HG02571 (cell line): ENCODE results near the gene COL4A2.

ENCODE experiments used
- ATAC-seq: cut with Tn5 transposase; IDR thresholded peaks from one replicate; pipeline ENCODE4 v1.9.1; 2021; ENCODE audit warnings: mild to moderate bottlenecking, moderate library complexity; ENCODE audit not compliant: unreplicated experiment

Gene COL4A2

GRCh38 chr13:110396913-110397381 lies 89.9 kb downstream of the COL4A2 start:
- ATAC-seq, result no peak

DNA sequence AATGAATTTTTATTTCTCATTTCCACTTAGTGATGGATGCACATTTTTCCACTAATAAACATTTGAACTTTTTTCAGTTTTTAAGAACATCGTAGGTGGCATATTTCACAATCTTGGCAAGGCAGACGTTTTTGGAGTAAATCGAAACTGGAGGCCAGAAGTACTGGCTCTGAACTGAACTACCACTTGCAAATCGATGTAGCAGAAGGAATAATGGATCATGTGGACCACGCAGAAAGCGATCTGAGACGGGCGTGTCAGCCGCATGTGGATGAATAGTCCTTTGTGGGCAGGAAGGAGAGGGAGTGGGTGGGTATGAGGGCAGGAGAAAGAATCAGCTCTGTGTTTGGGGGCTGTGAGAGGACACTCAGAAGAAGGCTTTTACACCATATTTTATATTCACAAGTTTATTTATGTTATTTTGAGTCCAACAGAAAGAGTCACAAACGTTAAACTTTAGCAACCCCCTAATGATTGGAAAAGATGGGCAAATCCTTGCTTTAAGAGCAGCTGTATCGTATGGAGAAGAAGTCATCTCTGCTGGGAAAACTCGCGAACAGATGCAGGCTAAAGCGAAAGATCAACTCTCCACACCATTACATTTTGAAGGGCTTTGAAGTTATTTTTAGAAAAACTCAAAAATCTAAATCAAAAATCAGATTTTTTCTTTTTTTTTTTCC lies 90.5 kb downstream of the COL4A2 start:
- no peak for ATAC-seq

DNA sequence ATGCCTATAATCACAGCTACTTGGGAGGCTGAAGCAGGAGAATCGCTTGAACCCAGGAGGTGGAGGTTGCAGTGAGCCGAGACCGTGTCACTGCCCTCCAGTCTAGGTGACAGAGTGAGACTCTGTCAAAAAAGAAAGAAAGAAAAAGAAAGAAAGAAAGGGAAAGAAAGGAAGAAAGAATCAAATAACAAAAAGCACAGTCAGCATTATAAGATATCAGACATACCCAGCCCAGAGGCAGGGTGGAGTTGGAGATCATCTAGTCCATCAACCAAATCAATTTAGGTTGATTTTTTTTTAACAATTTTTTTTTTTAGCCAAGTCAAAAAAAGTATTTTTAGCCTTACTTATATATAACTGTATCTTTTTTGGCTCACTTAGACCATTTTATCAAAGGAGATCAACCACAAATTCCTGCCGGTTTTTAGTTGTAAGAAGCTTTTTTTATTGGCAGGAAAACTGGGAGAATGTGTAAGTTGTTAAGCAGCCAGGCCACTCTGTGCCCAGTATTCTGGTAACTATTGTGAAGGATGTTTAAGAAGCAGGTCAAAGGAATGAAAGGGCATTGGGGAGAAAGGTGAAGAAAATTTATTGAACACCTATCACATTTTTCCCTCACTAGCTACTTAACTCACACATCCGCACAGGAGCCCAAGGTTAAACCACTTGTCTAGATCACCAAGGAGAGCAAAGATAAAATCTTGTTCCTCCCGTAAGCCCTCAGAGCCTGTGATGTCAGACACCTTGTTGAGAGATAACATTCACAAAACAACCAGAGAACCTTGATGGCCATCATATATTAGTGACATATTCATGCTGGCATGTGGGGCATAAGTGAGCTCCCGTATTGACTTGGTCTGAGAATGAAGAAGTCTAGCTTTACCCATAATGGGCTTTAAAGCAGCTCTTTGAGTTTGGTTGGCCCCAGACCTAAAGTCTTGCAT lies 91.8 kb downstream of the COL4A2 start:
- no peak for ATAC-seq

DNA sequence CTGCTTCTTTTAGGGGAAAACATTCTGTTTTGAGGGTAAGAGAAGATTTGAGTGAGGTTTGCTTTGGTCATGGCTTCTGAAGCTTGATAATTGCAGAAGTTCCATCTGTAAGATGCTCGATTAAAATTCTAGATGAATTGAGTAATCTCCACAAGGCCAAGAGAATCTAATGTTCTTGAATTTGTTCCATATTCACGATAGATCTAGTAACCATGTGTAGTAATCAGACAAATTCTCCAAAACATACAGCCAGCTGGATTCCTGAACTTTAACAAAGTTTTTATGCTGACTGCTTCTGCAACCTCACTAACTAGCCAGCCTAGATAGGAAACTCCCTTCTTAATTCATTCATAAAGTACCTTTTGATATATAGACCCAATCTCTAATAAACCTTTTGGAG lies 92.7 kb downstream of the COL4A2 start:
- ATAC-seq, result no peak

DNA sequence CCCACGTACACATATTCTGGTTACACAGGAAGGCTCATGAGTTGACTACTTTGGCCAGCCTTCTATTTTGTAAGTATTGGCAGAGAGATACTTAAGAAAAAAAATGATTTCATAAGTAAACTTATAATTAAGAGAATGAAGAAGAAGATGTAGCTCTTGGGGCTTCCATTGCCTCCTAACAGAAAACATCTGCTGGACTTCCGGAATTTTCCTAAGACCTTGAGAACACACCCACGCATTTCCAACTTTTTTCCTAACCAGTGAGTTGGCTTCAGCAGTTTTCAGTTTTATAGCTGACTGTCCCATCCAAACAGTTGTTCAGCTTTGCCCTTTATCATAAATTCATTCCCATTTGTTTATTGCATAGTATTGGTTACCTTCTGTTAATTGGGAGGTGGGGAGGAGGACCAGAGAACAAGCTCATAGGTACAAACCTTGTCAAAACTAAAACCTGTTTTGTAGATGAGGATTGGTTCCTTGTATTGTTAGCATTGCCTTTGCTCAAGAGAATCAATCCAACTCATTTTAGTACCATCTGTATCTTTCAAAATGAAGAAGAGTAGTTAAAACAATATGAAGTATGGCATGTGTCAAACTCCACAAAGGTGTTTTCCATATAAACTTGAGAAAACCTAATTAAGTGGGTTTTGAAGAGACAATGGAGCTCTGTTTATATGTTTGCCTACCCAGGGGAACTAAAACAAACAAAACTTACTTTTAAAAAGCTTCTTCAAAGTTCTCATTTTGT lies 93.9 kb downstream of the COL4A2 start:
- ATAC-seq, result no peak

GRCh38 chr13:110402299-110403069 lies 95.4 kb downstream of the COL4A2 start:
- no peak for ATAC-seq

GRCh38 chr13:110403315-110403714 lies 96.2 kb downstream of the COL4A2 start:
- no peak for ATAC-seq

- no peak for ATAC-seq
Observed at GRCh38 chr13:110403721-110404120, 96.6 kb downstream of the COL4A2 start.

- no peak for ATAC-seq
Observed at GRCh38 chr13:110404321-110404720, 97.2 kb downstream of the COL4A2 start.

DNA sequence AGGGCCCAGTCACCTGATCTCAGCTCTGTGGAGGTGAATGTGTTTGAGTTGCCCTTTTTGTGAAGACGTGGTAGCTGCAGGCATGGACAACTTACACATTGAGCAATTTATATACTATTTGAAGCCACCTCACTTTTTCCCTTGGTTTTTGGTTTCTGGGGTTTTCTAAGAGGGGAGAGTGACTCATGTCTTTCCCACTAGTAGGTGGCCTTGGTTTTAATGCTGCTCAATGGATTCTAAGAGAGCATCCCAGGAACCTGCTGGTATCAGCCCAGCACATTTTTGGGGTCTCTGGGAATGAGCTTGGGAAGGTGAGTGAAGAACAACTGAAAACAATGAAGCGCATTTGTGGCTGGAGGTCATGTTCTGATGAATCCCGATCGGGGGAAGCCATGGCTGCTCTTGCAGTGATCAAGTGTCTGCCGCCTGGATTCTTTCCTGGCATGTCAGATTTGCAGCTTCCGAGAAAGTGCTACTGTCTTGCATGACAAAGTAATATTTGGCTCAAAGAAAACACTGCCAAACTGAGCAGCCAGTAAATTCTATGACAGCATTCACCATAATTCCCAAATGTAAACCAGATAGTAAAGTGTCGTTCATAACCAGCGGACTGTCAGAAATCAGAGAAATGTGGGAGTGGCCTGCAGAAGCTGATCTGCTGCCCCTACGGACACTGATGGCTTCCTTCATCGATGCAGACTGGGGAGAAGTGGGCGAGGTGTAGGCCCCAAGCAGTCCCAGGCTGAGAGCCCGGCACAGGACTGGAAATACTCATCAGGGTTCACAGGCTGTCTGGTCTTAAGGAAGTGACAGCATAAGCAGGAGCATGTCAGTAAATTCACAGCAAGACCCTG lies 98.7 kb downstream of the COL4A2 start:
- no peak for ATAC-seq

GRCh38 chr13:110407021-110407420 lies 99.9 kb downstream of the COL4A2 start:
- no peak for ATAC-seq

- no peak for ATAC-seq
Observed at GRCh38 chr13:110407531-110407930, 100.4 kb downstream of the COL4A2 start.

DNA sequence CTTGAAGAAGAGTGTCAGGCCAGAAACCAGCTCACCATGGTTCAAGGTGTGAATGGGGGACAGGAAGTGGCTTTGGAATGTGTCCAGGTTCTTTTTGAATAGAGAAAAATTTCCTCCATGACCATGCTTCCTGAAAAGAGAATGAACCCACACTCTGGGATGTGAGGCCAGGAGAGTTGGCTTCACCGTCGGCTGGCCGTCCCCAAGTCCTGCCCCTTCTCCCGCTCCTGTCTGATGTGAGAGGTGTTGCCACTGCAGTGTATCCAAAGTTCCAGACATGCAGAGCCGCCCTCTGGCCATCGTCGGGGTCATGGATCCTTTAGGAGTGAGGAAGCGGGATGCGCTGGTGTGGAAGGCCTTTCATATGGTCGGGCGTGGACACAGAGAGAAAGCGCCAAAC lies 101.2 kb downstream of the COL4A2 start:
- no peak for ATAC-seq

- no peak for ATAC-seq
Observed at GRCh38 chr13:110409581-110409992, 102.5 kb downstream of the COL4A2 start.

DNA sequence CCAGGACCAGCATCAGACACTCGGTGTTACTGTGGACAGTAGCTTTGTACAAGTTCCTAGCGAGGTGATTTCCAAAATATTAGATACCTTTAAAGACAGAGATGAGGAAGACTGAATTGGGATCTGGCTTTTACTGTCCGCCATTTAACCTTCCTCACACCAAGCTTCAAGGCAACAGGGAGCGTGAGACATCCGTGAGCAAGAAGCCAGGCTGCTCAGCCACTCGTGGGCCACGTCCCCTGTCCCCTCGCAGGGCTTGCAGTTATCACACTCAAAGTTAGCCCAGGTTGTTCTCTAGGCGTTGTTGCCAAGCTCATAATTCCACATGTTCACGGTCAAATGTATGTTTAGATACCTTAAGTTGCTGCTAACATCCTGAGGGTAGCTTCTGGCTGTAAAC lies 102.9 kb downstream of the COL4A2 start:
- no peak for ATAC-seq

DNA sequence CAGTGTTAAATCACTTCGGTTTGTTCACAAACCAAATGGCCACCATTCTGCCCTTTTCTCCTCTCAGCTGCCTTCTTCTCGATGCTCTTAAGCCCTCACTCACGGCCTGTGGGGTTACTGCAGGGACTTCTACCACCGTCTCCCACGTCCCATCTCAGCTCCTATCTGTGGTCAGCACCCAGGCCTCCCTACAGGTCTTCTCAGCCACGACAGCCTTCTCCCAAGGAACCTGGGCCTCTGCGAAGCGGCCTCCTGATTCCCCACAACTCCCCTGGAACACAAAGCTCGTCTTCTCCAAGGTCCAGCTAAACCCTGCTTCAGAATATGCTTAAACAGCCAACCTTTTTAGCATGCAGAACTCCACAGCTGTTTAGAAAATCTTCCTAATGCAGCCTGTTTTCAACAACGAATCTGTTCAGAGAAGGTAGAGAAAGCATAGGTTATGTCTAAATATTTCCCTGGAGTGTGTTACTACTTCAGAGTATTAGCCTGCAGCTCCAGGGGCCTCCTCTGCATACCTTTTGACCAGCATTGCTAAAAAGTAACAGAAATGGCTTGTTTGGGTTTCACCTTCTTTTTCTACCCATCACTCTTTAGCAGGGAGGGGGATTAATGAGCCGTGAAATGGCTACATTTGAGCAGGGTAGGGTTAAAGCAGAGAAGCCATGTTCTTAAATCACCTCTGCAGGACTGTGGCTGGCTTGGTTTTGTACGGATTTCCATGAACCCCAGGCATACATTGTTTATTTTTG lies 104.0 kb downstream of the COL4A2 start:
- no peak for ATAC-seq

- ATAC-seq, result no peak
Observed at GRCh38 chr13:110411688-110412059, 104.6 kb downstream of the COL4A2 start.

DNA sequence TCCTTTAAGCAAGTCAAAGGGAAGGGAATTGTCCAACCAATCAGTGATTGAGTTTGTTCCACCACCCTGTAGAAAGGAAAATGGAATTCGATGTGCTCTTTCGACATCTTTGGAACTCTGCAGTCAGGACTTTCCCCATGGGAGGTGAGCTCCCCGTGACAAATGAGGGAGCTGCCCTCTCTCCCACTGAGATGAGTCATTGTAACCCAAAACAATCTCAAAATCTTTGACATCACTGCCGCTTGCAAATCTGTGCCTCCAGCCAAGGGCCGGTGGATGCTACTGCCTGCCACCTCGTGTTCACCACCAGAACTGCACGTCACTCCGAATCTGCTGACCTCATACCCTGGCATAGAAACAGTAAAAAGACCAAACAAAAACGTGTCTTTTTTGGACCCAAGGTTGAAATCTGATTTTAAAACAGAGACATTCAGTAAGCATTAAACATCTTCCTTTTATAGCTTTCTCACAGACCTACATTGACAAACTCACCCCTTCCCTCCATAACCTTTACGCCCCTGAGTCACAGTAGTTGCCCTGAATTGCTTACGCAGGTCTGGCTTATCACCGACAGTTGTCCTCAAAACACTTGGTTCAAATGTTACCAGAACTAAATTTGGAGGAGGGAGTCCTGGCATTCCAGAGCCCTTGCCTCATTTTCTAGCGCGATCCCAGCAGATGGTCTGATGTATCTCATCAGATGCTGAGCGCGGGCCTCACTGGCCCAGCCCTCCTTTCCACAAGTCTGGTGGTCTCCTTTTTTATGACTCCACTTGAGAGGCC lies 105.2 kb downstream of the COL4A2 start:
- peak; percentile 92 for ATAC-seq
